ENCODE data around the gene STX1B. TPM values are rescaled to one million over a fixed set of nuclear protein-coding genes. Genes with fewer than 3 reads are reported as not detected.

STX1B gene
- total RNA-seq, 1 experiment from 2014 or later: 11.0 TPM

GRCh38 chr16:30958175-30959079, 52.0 kb downstream of the STX1B start:
- H4K20me1 ChIP-seq (ENCODE audit: control insufficient read depth, insufficient read depth, insufficient read length): no peaks in the 10 kb centered on the region
- no peak overlapping the region for H4K8ac ChIP-seq (replicated peaks; ENCODE audit: insufficient read length, low read depth, low read length)
- no peak overlapping the region for H2BK15ac ChIP-seq (ENCODE audit: low read depth, low read length)
- H3K23me2 ChIP-seq (ENCODE audit: insufficient read length, low read depth, low read length, poor library complexity, severe bottlenecking): no peaks in the 10 kb centered on the region
- no peak overlapping the region for H3K14ac ChIP-seq (ENCODE audit: insufficient read depth, low read length)
- no peaks in the 10 kb centered on the region; the same call in 1 of the 2 replicates for H3K79me2 ChIP-seq (ENCODE audit: insufficient read depth, low read length)
- no peak overlapping the region for H4K91ac ChIP-seq (ENCODE audit: insufficient read length, low read depth, low read length)
- peak overlapping the region; percentile 55 for H3K4me2 ChIP-seq (ENCODE audit: insufficient read depth, insufficient read length, low read length)
- DNase-seq: peak; percentile 68
- Mint-ChIP-seq H3K27me3 (ENCODE audit: low read depth) (peaks cover 4% of the 10 kb centered on the region; the same call in 1 of the 2 replicates), H3K9me3 (no peaks in the 10 kb centered on the region), H3K4me3 (peak overlapping the region; percentile 91 to 96), H3K36me3 (ENCODE audit: insufficient read depth in 1 of 3, low read depth in 3 of 3) (peaks cover 34 to 48% (median 44%) of the 10 kb centered on the region in 3 experiments), H3K27ac (peak overlapping the region; percentile 86 to 95 (median 93)), H3K4me1 (peaks cover 6 to 14% of the 10 kb centered on the region in 2 experiments)
- H3K18ac ChIP-seq (ENCODE audit: insufficient read length, low read depth, low read length): no peak overlapping the region
- H2BK20ac ChIP-seq (ENCODE audit: low read depth, low read length, poor library complexity, severe bottlenecking): no peak overlapping the region
- H3K27ac ChIP-seq (ENCODE audit: insufficient read length, low read depth, low read length): no peak overlapping the region
- no peak overlapping the region for H2AFZ ChIP-seq (ENCODE audit: low read length)
- H3K79me1 ChIP-seq (ENCODE audit: insufficient read depth, low read depth, low read length, poor library complexity, severe bottlenecking): peaks cover 4% of the 10 kb centered on the region
- no peak overlapping the region for H4K5ac ChIP-seq (ENCODE audit: insufficient read length, low read depth, low read length)
- no peak for TF ChIP-seq CTCF (conservative IDR thresholded peaks at IDR 0.05)
- H3K9me3 ChIP-seq (ENCODE audit: control insufficient read depth, low read depth, low read length): no peaks in the 10 kb centered on the region
- H2BK12ac ChIP-seq (ENCODE audit: insufficient read length, low read depth, low read length): no peak overlapping the region
- H3K4ac ChIP-seq (ENCODE audit: low read depth, low read length): no peak overlapping the region
- no peak overlapping the region for H2AK5ac ChIP-seq (ENCODE audit: insufficient read length, low read length)
- peak overlapping the region; percentile 60 for H3K9ac ChIP-seq (ENCODE audit: extremely low read depth, insufficient read length, low read length)
- H3K27me3 ChIP-seq (ENCODE audit: insufficient read depth, low read length): no peaks in the 10 kb centered on the region
- no peak overlapping the region for H2BK5ac ChIP-seq (ENCODE audit: insufficient read length, low read length)
- H3K4me1 ChIP-seq (ENCODE audit: insufficient read depth, low read length): no peaks in the 10 kb centered on the region
- H3T11ph ChIP-seq (ENCODE audit: low read length): no peak overlapping the region
- WGBS (ENCODE audit: extremely low coverage, insufficient read length, low lambda C conversion rate): no CpG with 5 or more reads among the region's 55 CpGs
- H3K56ac ChIP-seq (ENCODE audit: insufficient read length, low read depth, low read length): no peak overlapping the region
- no peak overlapping the region for H3K23ac ChIP-seq (ENCODE audit: insufficient read length, low read depth, low read length)
- no peak overlapping the region for H2BK120ac ChIP-seq (ENCODE audit: low read depth, low read length, poor library complexity, severe bottlenecking)
